CD4-positive, alpha-beta T cell (primary cell): ENCODE measurements around the gene NOS1AP. TPM values are rescaled to one million over a fixed set of nuclear protein-coding genes. Genes with fewer than 3 reads are reported as not detected.

ENCODE experiments used
- ATAC-seq: fragments of 200-7000 bp; cut with Tn5 transposase; one replicate; pipeline ENCODE4 v1.10.0; 2022; ENCODE audit warnings: mild to moderate bottlenecking; ENCODE audit not compliant: poor library complexity
- CTCF ChIA-PET: fragments of 350-600 bp; sonication (Branson Sonifier 250); formaldehyde crosslinking; loops from one replicate; lab custom pipeline; 2021; ENCODE audit warnings: antibody characterized with exemption, inconsistent platforms; lab: Charles Lee
- POLR2A ChIA-PET: fragments of 350-600 bp; sonication (Branson Sonifier 250); formaldehyde crosslinking; loops from one replicate; lab custom pipeline; 2021; ENCODE audit warnings: antibody characterized with exemption, inconsistent platforms; lab: Charles Lee
- DNase-seq, 14 experiments: peaks; one replicate each; pipeline ENCODE4 v3.0.0-alpha.2; 2013 to 2020; ENCODE audit warnings: mixed read lengths in 2 of 14
- H3K27ac ChIP-seq, 2 donors: one replicate each; pipeline versions ENCODE4 v1.5.1 to v1.7.0; 2013; ENCODE audit warnings: low read length in 2 of 2, low read depth in 1 of 2, mild to moderate bottlenecking in 1 of 2
- H3K27me3 ChIP-seq, 2 experiments: 1 replicate in 1 of 2; 2 replicates in 1 of 2; pipeline versions ENCODE4 v1.6.1 to v1.7.0; 2013; ENCODE audit warnings: low read length in 2 of 2, control low read depth in 1 of 2, mild to moderate bottlenecking in 1 of 2, moderate library complexity in 1 of 2; ENCODE audit not compliant: insufficient read depth in 2 of 2, control insufficient read depth in 1 of 2
- H3K36me3 ChIP-seq: one replicate; pipeline ENCODE4 v1.6.1; 2013; ENCODE audit warnings: low read length, control low read depth; ENCODE audit not compliant: insufficient read depth
- H3K4me1 ChIP-seq: one replicate; pipeline ENCODE4 v1.6.1; 2013; ENCODE audit warnings: low read length, control low read depth; ENCODE audit not compliant: insufficient read depth
- H3K4me3 ChIP-seq: one replicate; pipeline ENCODE4 v1.5.1; 2013; ENCODE audit warnings: mild to moderate bottlenecking, low read length, moderate library complexity
- H3K9me3 ChIP-seq, 2 experiments: 1 replicate in 1 of 2; 2 replicates in 1 of 2; pipeline versions ENCODE4 v1.6.1 to v1.7.0; 2013; ENCODE audit warnings: low read length in 2 of 2, mild to moderate bottlenecking in 2 of 2, control low read depth in 1 of 2, moderate library complexity in 1 of 2; ENCODE audit not compliant: control insufficient read depth in 1 of 2, insufficient read depth in 1 of 2
- H3K27ac Mint-ChIP-seq: one replicate; pipeline ENCODE4 v1.8.0; 2020; ENCODE audit warnings: mixed read lengths
- H3K27me3 Mint-ChIP-seq: one replicate; pipeline ENCODE4 v1.8.0; 2021; ENCODE audit warnings: mixed read lengths
- H3K36me3 Mint-ChIP-seq: one replicate; pipeline ENCODE4 v1.8.0; 2021; ENCODE audit warnings: low read depth, mixed read lengths
- H3K4me1 Mint-ChIP-seq: one replicate; pipeline ENCODE4 v1.8.0; 2021; ENCODE audit warnings: low read depth, mixed read lengths
- H3K4me3 Mint-ChIP-seq: one replicate; pipeline ENCODE4 v1.8.0; 2020; ENCODE audit warnings: mild to moderate bottlenecking, mixed read lengths
- H3K9me3 Mint-ChIP-seq: one replicate; pipeline ENCODE4 v1.8.0; 2020; ENCODE audit warnings: mixed read lengths
- CTCF ChIP-seq: fragments of 200-600 bp; IDR thresholded peaks from one replicate; pipeline ENCODE4 v1.8.0; 2022; ENCODE audit warnings: antibody characterized with exemption, mild to moderate bottlenecking
- intact Hi-C, 2 experiments: fragments of 100-400 bp; cut with DNase I in 1 of 2; cut with micrococcal nuclease in 1 of 2; formaldehyde crosslinking; loops; one replicate each; pipeline versions ENCODE4 v1.15.1 to v1.9.0; 2023 to 2025; cut with DNase I, micrococcal nuclease
- total RNA-seq, 174 experiments: library from RNA in 2 of 174; stranded (reverse) in 2 of 174; gene quantifications; one replicate each; pipeline ENCODE4 v1.2.3 and lab custom pipeline; 2021 to 2026

NOS1AP gene
- total RNA-seq, 2 experiments from 2014 or later: not detected

- CTCF ChIA-PET: no interaction called here
- intact Hi-C loops: no loop called here
- Mint-ChIP-seq H3K36me3 (no peaks in the 10 kb centered on the region), H3K4me3 (no peak overlapping the region), H3K27ac (no peak overlapping the region), H3K4me1 (no peaks in the 10 kb centered on the region), H3K9me3 (no peaks in the 10 kb centered on the region), H3K27me3 (no peaks in the 10 kb centered on the region)
- no peaks in the 10 kb centered on the region for H3K36me3 ChIP-seq
- no peak overlapping the region for H3K27ac ChIP-seq
- ATAC-seq: no peak
- no peaks in the 10 kb centered on the region for H3K27me3 ChIP-seq
- no peaks in the 10 kb centered on the region for H3K9me3 ChIP-seq
- TF ChIP-seq CTCF: no peak
- no peaks in the 10 kb centered on the region for H3K4me1 ChIP-seq
- no peak for DNase-seq
- POLR2A ChIA-PET: no interaction called here
- H3K4me3 ChIP-seq: no peak overlapping the region
Measured at GRCh38 chr1:162367772-162368171, 298.3 kb downstream of the NOS1AP start.

- Mint-ChIP-seq H3K4me1 (no peaks in the 10 kb centered on the region), H3K27ac (no peak overlapping the region), H3K9me3 (no peaks in the 10 kb centered on the region), H3K27me3 (no peaks in the 10 kb centered on the region), H3K36me3 (no peaks in the 10 kb centered on the region), H3K4me3 (no peak overlapping the region)
- ChIA-PET POLR2A (no interaction called here), CTCF (interaction anchor here (0.6 kb wide), 1 partner anchor 467 kb away, joined by 3 read pairs; no protein-coding TSS in a partner anchor)
- H3K4me3 ChIP-seq: no peak overlapping the region
- no peaks in the 10 kb centered on the region for H3K36me3 ChIP-seq
- TF ChIP-seq CTCF: no peak
- intact Hi-C loops: no loop called here
- DNase-seq (no peak), ATAC-seq (no peak)
- H3K27me3 ChIP-seq: no peaks in the 10 kb centered on the region
- no peaks in the 10 kb centered on the region for H3K9me3 ChIP-seq
- H3K4me1 ChIP-seq: no peaks in the 10 kb centered on the region
- no peak overlapping the region for H3K27ac ChIP-seq
Measured at GRCh38 chr1:162368451-162368850, 299.0 kb downstream of the NOS1AP start.

GRCh38 chr1:162369571-162369970 is 300.1 kb downstream of the NOS1AP start:
- ChIA-PET POLR2A (no interaction called here), CTCF (no interaction called here)
- H3K4me1 ChIP-seq: no peaks in the 10 kb centered on the region
- TF ChIP-seq CTCF: no peak
- H3K27ac Mint-ChIP-seq: no peak overlapping the region
- H3K4me3 ChIP-seq: no peak overlapping the region
- H3K36me3 Mint-ChIP-seq: no peaks in the 10 kb centered on the region
- ATAC-seq (no peak), DNase-seq (no peak)
- no peaks in the 10 kb centered on the region for H3K9me3 ChIP-seq
- H3K27me3 ChIP-seq: no peaks in the 10 kb centered on the region
- H3K36me3 ChIP-seq: no peaks in the 10 kb centered on the region
- H3K27ac ChIP-seq: no peak overlapping the region
- H3K4me1 Mint-ChIP-seq: no peaks in the 10 kb centered on the region
- H3K9me3 Mint-ChIP-seq: no peaks in the 10 kb centered on the region
- no peaks in the 10 kb centered on the region for H3K27me3 Mint-ChIP-seq
- H3K4me3 Mint-ChIP-seq: no peak overlapping the region
- intact Hi-C loops: no loop called here
